ENCODE measurements around the gene SF1.

Gene SF1

GRCh38 chr11:64805481-64805880 is 27.1 kb upstream of the SF1 start:
- Mint-ChIP-seq H3K4me1 (peaks cover 42 to 59% of the 10 kb centered on the region in 2 donors), H3K4me3 (no peak overlapping the region), H3K27ac (no peak overlapping the region), H3K36me3 (peaks cover 42 to 44% of the 10 kb centered on the region in 2 donors), H3K27me3 (no peaks in the 10 kb centered on the region), H3K9me3 (no peaks in the 10 kb centered on the region)
- DNase-seq = no peak
- ATAC-seq (replicated peaks) = no peak

GRCh38 chr11:64804346-64805210 is 26.2 kb upstream of the SF1 start:
- no peaks in the 10 kb centered on the region for H3K27me3 Mint-ChIP-seq
- DNase-seq (no peak), ATAC-seq (replicated peaks) (no peak)
- no peak overlapping the region for H3K27ac Mint-ChIP-seq
- H3K4me3 Mint-ChIP-seq = peak overlapping the region in 1 of 2 donors; percentile 87
- no peaks in the 10 kb centered on the region for H3K9me3 Mint-ChIP-seq
- H3K4me1 Mint-ChIP-seq = peaks cover 46 to 59% of the 10 kb centered on the region in 2 donors
- peaks cover 44 to 46% of the 10 kb centered on the region in 2 donors for H3K36me3 Mint-ChIP-seq

GRCh38 chr11:64803846-64804345 is 25.6 kb upstream of the SF1 start:
- H3K4me3 Mint-ChIP-seq = peak overlapping the region; percentile 87 to 93
- DNase-seq (no peak), ATAC-seq (replicated peaks) (no peak)
- peak overlapping the region; percentile 89 for H3K27ac Mint-ChIP-seq
- no peaks in the 10 kb centered on the region for H3K27me3 Mint-ChIP-seq
- peaks cover 47 to 51% of the 10 kb centered on the region in 2 donors for H3K36me3 Mint-ChIP-seq
- no peaks in the 10 kb centered on the region for H3K9me3 Mint-ChIP-seq
- peaks cover 45 to 59% of the 10 kb centered on the region in 2 donors for H3K4me1 Mint-ChIP-seq

GRCh38 chr11:64803158-64803845 is 25.0 kb upstream of the SF1 start, which contains the start of gene MAP4K2:
TSS of gene MAP4K2 (minus strand) at chr11:64803214. CDS start at chr11:64803149, 65 bp downstream.
- H3K9me3 Mint-ChIP-seq = no peaks in the 10 kb centered on the region
- ATAC-seq (replicated peaks) = peak; percentile 79 to 82
- H3K4me1 Mint-ChIP-seq = peaks cover 49 to 59% of the 10 kb centered on the region in 2 donors
- H3K27me3 Mint-ChIP-seq = no peaks in the 10 kb centered on the region
- H3K4me3 Mint-ChIP-seq = peak within 1 kb of the TSS; percentile 87 to 93
- peaks cover 50 to 55% of the 10 kb centered on the region in 2 donors for H3K36me3 Mint-ChIP-seq
- peak; percentile 78 for DNase-seq
- peak within 1 kb of the TSS; percentile 90 for H3K27ac Mint-ChIP-seq

GRCh38 chr11:64802370-64803157 is 24.2 kb upstream of the SF1 start:
- Mint-ChIP-seq H3K4me3 (peak overlapping the region; percentile 83 to 87), H3K9me3 (no peaks in the 10 kb centered on the region), H3K27ac (peak overlapping the region; percentile 90), H3K36me3 (peaks cover 47 to 51% of the 10 kb centered on the region in 2 donors), H3K27me3 (no peaks in the 10 kb centered on the region), H3K4me1 (peaks cover 49 to 52% of the 10 kb centered on the region in 2 donors)
- ATAC-seq (replicated peaks) (peak; percentile 37 to 45), DNase-seq (peak; percentile 53)

GRCh38 chr11:64801561-64802369 is 23.4 kb upstream of the SF1 start:
- Mint-ChIP-seq H3K36me3 (peaks cover 46 to 52% of the 10 kb centered on the region in 2 donors), H3K27me3 (no peaks in the 10 kb centered on the region), H3K4me1 (peaks cover 43 to 55% of the 10 kb centered on the region in 2 donors), H3K27ac (peak overlapping the region; percentile 90), H3K4me3 (peak overlapping the region; percentile 83 to 87), H3K9me3 (no peaks in the 10 kb centered on the region)
- DNase-seq (no peak), ATAC-seq (replicated peaks) (no peak)

- ATAC-seq (replicated peaks) = peak; percentile 20 to 26
- peak overlapping the region; percentile 83 to 87 for H3K4me3 Mint-ChIP-seq
- H3K36me3 Mint-ChIP-seq = peaks cover 48 to 54% of the 10 kb centered on the region in 2 donors
- H3K27ac Mint-ChIP-seq = peak overlapping the region; percentile 90
- no peak for DNase-seq
- no peaks in the 10 kb centered on the region for H3K27me3 Mint-ChIP-seq
- H3K9me3 Mint-ChIP-seq = no peaks in the 10 kb centered on the region
- peaks cover 44 to 62% of the 10 kb centered on the region in 2 donors for H3K4me1 Mint-ChIP-seq
Observed at GRCh38 chr11:64801158-64801464, 22.8 kb upstream of the SF1 start.

GRCh38 chr11:64800303-64801157 is 22.2 kb upstream of the SF1 start:
- H3K4me3 Mint-ChIP-seq = peak overlapping the region; percentile 83 to 87

GRCh38 chr11:64799623-64800302 is 21.4 kb upstream of the SF1 start:
- Mint-ChIP-seq H3K27ac (peak overlapping the region; percentile 91), H3K4me3 (peak overlapping the region; percentile 65 to 87), H3K36me3 (peaks cover 47 to 53% of the 10 kb centered on the region in 2 donors), H3K27me3 (no peaks in the 10 kb centered on the region), H3K4me1 (peaks cover 50 to 68% of the 10 kb centered on the region in 2 donors), H3K9me3 (no peaks in the 10 kb centered on the region)
- DNase-seq = peak; percentile 46
- ATAC-seq (replicated peaks) = peak; percentile 64

More at GRCh38 chr11:64800303-64801157, 22.2 kb upstream of the SF1 start:
- Mint-ChIP-seq H3K9me3 (no peaks in the 10 kb centered on the region), H3K4me1 (peaks cover 47 to 63% of the 10 kb centered on the region in 2 donors), H3K36me3 (peaks cover 47 to 54% of the 10 kb centered on the region in 2 donors), H3K27me3 (no peaks in the 10 kb centered on the region), H3K27ac (peak overlapping the region; percentile 91)
- DNase-seq (no peak), ATAC-seq (replicated peaks) (no peak)

- H3K9me3 Mint-ChIP-seq = no peaks in the 10 kb centered on the region
- H3K36me3 Mint-ChIP-seq = peaks cover 53 to 57% of the 10 kb centered on the region in 2 donors
- peaks cover 54 to 73% of the 10 kb centered on the region in 2 donors for H3K4me1 Mint-ChIP-seq
- peak overlapping the region; percentile 91 for H3K27ac Mint-ChIP-seq
- H3K27me3 Mint-ChIP-seq = no peaks in the 10 kb centered on the region
- H3K4me3 Mint-ChIP-seq = peak overlapping the region; percentile 65 to 87
- DNase-seq (no peak), ATAC-seq (replicated peaks) (no peak)
Observed at GRCh38 chr11:64799256-64799622, 20.9 kb upstream of the SF1 start.

- Mint-ChIP-seq H3K9me3 (no peaks in the 10 kb centered on the region), H3K27me3 (no peaks in the 10 kb centered on the region), H3K27ac (peak overlapping the region; percentile 51), H3K4me3 (no peak overlapping the region), H3K36me3 (peaks cover 51 to 73% of the 10 kb centered on the region in 2 donors), H3K4me1 (peaks cover 55 to 74% of the 10 kb centered on the region in 2 donors)
- DNase-seq (no peak), ATAC-seq (replicated peaks) (no peak)
Observed at GRCh38 chr11:64796757-64797541, 18.6 kb upstream of the SF1 start.
